DMS79 (cell line): Measurements from ENCODE around the gene CADPS2.

ENCODE experiments used
- DNase-seq: peaks from one replicate; lab custom pipeline; 2025; lab: John Stamatoyannopoulos, UW

CADPS2 gene

DNA sequence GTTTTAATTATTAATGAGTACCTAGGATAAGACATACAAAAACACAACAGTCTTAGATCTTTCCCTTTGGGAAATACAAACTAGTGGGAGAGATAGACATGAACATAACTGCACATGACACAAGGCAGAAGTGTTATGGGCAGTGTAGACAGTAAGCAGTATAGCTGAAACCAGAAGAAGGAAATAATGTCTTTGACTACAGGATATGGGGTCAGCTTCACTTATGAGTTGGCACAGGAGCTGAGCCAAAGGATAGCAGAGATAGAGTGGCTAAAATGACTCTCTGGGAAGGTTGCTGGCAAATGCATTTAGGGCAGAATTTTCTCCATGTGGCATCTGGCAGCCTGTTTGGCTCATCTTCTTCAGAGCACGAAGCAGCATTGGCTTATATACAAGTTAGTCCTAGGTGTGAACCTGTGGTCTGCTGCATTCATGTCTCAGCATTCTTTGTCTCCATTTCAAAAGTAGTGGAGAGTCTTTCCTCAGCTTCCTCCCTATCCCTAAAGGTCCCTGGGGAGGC lies 521.4 kb downstream of the CADPS2 start:
- no peak for DNase-seq

- DNase-seq, result no peak
Measured at GRCh38 chr7:122363144-122363543, 523.1 kb downstream of the CADPS2 start.

DNA sequence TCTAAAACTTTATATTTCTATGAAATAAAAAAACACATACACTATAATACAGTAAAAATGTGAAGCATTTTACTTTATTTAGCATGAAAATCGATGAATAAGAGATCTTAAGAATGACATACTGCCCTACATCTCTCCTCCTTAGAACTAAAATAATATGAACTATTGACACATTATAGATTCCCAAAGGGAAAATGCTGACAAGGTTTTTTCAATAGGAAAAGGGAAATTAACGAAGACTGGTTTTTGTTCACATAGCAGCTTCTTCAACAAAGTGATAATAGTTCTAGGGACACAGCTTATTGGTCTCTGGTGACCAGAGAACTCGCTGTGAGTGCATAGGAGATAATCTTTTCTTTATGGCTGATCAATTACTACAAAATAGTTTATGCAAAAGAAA lies 523.8 kb downstream of the CADPS2 start:
- no peak for DNase-seq

GRCh38 chr7:122354656-122355055 lies 531.6 kb downstream of the CADPS2 start:
- DNase-seq, result no peak

DNA sequence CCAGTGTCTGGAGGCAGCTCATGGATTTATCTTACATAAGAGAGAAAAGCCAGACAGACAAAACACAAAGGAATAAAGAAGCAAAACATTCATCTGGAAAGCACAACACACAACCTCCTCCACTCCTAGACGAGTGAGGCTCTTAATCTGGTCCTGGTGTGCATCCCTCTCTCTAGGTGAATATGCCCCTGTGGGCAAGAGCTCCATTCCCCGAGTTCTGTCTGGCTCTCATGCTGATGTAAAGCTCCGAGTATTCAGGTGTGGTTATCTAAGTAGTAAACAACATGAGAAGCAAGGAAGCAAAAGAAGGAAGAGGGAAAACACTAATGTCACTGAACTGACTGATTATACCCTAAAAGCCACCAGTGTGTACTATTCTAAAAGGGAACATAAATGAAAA lies 533.8 kb downstream of the CADPS2 start:
- no peak for DNase-seq

DNA sequence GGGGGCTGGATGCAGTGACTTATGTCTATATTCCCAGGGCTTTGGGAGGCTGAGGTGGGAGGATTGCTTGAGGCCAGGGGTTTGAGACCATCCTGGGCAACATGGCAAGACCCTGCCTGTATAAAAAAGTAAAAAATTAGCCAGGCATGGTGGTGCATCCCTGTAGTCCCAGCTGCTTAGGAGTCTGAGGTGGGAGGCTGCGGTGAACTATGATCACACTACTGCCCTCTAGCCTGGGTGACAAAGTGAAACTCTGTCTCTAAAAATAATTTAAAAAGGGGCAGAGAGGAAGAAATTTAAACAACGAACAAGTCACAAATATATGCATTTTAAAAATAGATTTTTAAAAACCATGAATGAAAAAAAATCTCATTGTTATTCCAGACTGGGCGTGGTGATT lies 535.6 kb downstream of the CADPS2 start:
- DNase-seq, result no peak

DNA sequence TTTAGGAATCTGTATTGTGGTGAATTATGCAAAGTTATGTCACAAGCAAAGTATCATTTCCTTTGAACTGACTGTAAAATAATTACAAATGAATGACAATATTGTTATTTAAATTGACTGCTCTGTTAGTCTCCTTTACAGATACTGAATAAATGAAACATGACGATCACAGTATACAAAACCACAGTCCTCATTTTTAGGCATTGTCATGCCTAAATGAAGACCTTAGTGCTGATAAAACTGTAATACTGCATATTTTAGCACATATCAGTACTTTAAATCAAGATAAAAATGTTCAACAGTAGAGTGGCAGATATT lies 542.0 kb downstream of the CADPS2 start:
- no peak for DNase-seq

DNA sequence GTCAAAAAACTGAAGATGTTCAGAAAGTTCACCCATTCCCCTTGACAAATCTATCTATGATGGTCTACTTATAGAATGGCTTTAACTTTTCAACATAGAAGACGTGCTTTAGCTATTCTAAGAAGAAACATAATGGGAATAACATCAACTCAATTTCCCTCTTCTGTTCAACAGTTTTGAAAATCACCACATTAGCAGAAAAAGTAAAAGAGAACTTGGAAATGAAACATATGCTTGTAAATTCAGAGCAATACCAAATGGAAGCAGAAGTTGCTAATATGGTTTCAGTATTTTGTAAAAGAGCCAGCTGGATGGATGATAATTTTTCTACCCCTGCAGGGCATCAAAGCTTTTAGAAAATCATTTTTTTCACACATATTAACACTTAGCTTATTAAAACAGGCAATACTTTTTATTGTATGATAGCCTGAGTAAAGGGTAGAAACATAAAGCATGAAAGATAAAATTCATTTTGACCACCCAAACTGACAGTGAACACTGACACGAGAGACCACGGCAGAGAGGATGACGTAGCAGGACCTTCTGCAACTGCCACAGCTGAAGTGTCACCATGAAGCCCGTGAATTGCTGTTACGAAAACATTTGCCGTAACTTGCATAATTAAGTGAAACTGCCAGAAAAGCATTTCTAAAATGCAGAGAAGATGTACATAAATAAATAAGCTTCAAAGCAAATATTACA lies 542.5 kb downstream of the CADPS2 start:
- DNase-seq, result no peak

DNA sequence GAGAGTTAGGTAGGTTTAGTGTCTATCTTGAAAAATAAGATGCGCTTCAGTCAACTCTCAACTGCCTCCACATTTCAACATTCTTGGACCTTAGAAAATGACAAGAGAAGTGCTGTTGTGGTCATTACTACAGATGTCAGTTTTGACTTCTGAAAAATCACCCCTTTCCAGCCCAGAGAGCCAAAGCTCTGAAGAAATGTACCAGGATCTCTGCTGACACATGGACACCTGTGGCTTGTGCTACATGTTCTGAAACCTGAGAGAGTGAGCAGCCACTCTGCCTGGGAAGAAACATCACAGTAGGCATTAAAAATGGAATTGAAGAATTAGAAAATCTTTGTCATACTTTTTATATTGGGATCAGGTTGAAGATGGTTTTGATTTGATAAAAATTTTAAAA lies 545.8 kb downstream of the CADPS2 start:
- no peak for DNase-seq

GRCh38 chr7:122339145-122339904 lies 546.9 kb downstream of the CADPS2 start:
- DNase-seq, result no peak

DNA sequence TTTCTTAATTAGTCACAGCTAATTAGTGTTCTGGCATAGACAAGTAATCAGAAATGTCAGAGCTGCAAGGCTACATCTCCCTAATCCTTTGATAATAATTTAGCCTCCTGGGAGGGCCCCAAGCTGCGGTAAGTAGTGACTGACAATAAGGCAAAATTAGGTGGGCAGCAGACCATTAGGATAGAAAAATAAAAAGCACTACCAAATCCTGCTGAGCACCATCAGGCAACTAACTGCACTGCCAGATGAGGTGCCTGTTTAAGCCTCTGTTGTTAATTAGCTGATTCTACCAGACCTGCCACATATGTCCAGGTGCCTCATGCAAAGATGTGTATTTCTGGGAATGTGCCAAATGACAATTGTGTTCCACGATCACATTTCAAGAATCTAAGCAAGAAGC lies 549.2 kb downstream of the CADPS2 start:
- no peak for DNase-seq

DNA sequence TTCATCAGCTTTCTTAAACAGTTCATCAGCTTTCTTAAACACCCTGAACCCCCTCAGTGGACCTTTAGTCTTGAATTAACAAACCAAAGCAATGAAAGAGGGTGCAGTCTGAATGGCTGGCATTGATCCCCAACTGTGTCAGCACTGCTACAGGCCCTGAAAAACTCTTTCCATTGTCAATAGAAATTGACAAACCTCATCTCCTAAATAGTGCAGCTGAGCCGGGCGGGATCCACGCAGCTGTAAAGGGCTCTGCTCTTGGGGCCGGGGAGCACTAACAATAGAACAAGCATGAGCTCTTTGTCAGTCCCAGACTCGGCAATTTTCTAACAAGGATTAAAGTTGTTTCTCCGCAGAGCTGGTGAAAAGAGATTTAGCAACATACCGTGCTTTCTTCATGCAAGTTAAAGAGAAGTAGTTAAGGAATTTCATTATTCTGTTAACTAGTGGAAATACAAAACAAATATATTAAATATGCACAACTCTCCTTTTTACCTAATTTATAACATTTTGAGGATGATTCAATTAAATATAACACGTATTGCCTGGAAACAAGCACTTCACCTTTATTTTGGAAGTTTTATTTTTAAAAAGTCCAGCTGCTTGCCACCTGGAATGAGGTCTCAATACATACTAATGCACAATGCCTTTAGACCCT lies 557.0 kb downstream of the CADPS2 start:
- no peak for DNase-seq

GRCh38 chr7:122327969-122328368 lies 558.3 kb downstream of the CADPS2 start:
- DNase-seq, result no peak

GRCh38 chr7:122316467-122317388 lies 569.5 kb downstream of the CADPS2 start:
- DNase-seq, result no peak

- no peak for DNase-seq
Measured at GRCh38 chr7:122315507-122316466, 570.5 kb downstream of the CADPS2 start.

DNA sequence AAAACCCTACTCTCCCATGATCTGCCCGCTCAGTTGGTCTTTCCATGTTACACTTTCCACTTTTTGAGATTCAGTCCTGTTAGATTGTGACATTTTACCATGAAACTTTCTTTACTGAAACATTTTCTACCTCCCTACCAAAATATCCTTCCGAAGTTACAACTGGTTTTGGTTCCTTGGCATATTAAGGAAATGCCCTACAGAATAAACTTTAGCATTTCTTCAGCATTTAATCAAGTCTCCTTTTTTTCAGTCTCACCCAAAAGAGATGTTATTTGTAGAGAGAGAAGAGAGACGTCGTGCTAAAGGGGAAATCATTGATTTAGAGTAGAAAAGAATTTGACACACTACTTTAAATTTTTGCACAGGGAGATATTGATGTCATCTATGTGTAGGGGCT lies 572.0 kb downstream of the CADPS2 start:
- DNase-seq, result no peak

GRCh38 chr7:122312789-122313188 lies 573.5 kb downstream of the CADPS2 start:
- no peak for DNase-seq

DNA sequence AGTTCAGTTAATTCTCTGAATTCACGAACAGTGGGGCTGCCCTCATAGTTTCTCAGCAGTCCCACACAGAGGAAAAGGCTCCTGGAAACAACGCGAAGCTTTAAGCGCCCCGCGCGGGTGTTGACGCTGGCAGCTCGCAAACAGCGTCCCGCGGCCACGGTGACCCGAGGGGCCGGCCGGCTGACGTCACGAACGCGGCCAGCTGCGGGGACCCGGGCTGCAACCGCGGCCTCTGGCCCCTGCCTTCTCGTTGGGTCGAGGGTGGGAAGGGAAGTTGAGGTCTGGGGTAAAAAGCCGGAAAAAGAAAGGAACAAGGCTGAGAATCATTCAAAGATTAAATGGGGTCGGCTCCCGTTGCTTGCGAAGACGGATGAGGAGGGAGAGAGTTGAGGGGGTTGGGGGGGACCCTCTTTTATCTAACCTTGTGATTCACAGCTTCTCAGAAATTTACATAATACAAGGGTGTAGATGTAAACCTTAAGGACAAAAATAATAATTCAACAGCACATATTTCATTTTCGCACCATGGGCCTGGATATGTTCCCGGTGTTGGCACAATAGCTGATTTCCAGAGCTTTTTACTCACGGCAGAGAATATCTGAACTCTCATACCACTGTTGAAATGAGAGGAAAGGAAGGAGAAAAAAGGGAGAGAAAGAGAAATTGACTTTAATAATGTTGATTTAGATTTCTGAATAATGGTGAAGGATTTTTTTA lies 574.4 kb downstream of the CADPS2 start:
- no peak for DNase-seq

- DNase-seq, result no peak
Measured at GRCh38 chr7:122311050-122311700, 575.1 kb downstream of the CADPS2 start.
